ENCODE results near the gene XPR1. TPM values are rescaled to one million over a fixed set of nuclear protein-coding genes. Genes with fewer than 3 reads are reported as not detected.

The XPR1 gene
- total RNA-seq, 1 experiment from 2014 or later: 19.9 TPM

DNA sequence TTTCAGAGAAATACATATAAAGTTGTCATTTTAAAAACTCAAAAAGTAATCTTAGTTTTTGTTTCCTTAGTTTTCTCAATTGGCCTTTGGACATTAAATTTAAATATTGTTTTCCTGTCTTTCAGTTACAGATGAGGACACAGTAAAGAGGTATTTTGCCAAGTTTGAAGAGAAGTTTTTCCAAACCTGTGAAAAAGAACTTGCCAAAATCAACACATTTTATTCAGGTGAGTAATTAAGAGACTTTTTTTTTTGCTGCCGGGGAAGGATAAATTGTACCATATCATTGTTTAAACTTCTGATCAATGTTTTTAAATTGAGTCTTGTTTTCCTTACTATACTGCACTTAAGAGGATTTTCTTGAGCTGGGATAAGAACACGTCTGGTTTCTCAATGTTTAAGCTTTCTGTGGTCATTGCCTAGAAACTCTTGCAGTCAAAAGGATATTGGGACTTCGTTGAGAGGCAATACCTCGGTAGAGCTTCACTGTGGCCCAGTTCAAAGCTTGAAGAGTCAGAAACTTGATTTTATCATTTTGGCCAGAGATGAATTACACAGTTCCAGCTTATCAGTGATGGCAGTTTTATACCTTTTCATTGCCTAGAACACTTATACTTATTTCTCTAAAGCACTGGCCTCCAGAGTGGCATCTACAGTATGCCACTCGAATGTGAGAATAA is 155.9 kb downstream of the XPR1 start:
- H3K4me3 ChIP-seq (replicated peaks in 1 of 2; ENCODE audit: low read depth in 1 of 2, low read length in 2 of 2): no peak overlapping the region
- no peaks in the 10 kb centered on the region for H3K79me2 ChIP-seq (ENCODE audit: insufficient read depth, low read length)
- peaks cover 0 to 4% of the 10 kb centered on the region in 2 experiments; a peak in 1 of 4 replicates for H3K4me1 ChIP-seq (ENCODE audit: control insufficient read depth in 1 of 2, insufficient read depth in 2 of 2, low read length in 2 of 2)
- CTCF ChIA-PET: no interaction called here
- TF ChIP-seq, protein P1, sequence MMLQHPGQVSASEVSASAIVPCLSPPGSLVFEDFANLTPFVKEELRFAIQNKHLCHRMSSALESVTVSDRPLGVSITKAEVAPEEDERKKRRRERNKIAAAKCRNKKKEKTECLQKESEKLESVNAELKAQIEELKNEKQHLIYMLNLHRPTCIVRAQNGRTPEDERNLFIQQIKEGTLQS (IDR thresholded peaks at IDR 0.05): no peak
- TF ChIP-seq, protein P2, sequence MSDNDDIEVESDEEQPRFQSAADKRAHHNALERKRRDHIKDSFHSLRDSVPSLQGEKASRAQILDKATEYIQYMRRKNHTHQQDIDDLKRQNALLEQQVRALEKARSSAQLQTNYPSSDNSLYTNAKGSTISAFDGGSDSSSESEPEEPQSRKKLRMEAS (IDR thresholded peaks at IDR 0.05): no peak
- TF ChIP-seq, protein P3, sequence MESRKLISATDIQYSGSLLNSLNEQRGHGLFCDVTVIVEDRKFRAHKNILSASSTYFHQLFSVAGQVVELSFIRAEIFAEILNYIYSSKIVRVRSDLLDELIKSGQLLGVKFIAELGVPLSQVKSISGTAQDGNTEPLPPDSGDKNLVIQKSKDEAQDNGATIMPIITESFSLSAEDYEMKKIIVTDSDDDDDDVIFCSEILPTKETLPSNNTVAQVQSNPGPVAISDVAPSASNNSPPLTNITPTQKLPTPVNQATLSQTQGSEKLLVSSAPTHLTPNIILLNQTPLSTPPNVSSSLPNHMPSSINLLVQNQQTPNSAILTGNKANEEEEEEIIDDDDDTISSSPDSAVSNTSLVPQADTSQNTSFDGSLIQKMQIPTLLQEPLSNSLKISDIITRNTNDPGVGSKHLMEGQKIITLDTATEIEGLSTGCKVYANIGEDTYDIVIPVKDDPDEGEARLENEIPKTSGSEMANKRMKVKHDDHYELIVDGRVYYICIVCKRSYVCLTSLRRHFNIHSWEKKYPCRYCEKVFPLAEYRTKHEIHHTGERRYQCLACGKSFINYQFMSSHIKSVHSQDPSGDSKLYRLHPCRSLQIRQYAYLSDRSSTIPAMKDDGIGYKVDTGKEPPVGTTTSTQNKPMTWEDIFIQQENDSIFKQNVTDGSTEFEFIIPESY (IDR thresholded peaks at IDR 0.05; ENCODE audit: extremely low read depth, insufficient replicate concordance, low read length): no peak
- no peak for TF ChIP-seq CBX3 (IDR thresholded peaks at IDR 0.05; ENCODE audit: low read depth)
- TF ChIP-seq EZH2 (IDR thresholded peaks at IDR 0.05): no peak
- TF ChIP-seq EZH2phosphoT487 (IDR thresholded peaks at IDR 0.05; ENCODE audit: borderline replicate concordance): no peak
- TF ChIP-seq RAD21 (IDR thresholded peaks at IDR 0.05; ENCODE audit: low read depth): no peak
- no peak for TF ChIP-seq FOSL1 (IDR thresholded peaks at IDR 0.05; ENCODE audit: low read depth)
- no peak for TF ChIP-seq SIN3A (IDR thresholded peaks at IDR 0.05; ENCODE audit: low read depth)
- TF ChIP-seq, protein P4, sequence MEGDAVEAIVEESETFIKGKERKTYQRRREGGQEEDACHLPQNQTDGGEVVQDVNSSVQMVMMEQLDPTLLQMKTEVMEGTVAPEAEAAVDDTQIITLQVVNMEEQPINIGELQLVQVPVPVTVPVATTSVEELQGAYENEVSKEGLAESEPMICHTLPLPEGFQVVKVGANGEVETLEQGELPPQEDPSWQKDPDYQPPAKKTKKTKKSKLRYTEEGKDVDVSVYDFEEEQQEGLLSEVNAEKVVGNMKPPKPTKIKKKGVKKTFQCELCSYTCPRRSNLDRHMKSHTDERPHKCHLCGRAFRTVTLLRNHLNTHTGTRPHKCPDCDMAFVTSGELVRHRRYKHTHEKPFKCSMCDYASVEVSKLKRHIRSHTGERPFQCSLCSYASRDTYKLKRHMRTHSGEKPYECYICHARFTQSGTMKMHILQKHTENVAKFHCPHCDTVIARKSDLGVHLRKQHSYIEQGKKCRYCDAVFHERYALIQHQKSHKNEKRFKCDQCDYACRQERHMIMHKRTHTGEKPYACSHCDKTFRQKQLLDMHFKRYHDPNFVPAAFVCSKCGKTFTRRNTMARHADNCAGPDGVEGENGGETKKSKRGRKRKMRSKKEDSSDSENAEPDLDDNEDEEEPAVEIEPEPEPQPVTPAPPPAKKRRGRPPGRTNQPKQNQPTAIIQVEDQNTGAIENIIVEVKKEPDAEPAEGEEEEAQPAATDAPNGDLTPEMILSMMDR (IDR thresholded peaks at IDR 0.05 in 2 of 3, conservative IDR thresholded peaks at IDR 0.05 in 1 of 3; ENCODE audit: borderline replicate concordance in 1 of 3, insufficient read depth in 1 of 3, low read depth in 2 of 3, low read length in 2 of 3): no peak
- TF ChIP-seq ELF1 (IDR thresholded peaks at IDR 0.05; ENCODE audit: borderline replicate concordance, low read depth): no peak
- no peak for TF ChIP-seq CEBPB (IDR thresholded peaks at IDR 0.05; ENCODE audit: low read depth)
- TF ChIP-seq SRF (IDR thresholded peaks at IDR 0.05; ENCODE audit: low read depth): no peak
- RAD21 ChIA-PET (ENCODE audit: low non-redundant PET in 1 of 2, low total read pairs in 2 of 2, uncharacterized antibody in 2 of 2, unreplicated experiment in 2 of 2): no interaction called here
- no peaks in the 10 kb centered on the region for H3K36me3 ChIP-seq (ENCODE audit: control insufficient read depth in 1 of 2, insufficient read depth in 2 of 2, low read length in 2 of 2)
- no peaks in the 10 kb centered on the region for H3K9me2 ChIP-seq (ENCODE audit: insufficient read depth)
- no peaks in the 10 kb centered on the region for H3K9me3 ChIP-seq (ENCODE audit: control insufficient read depth in 1 of 2, insufficient read depth in 1 of 2, low read depth in 1 of 2, low read length in 2 of 2)
- H3K27ac ChIP-seq (ENCODE audit: low read depth, low read length): no peak overlapping the region
- POLR2A ChIA-PET: no interaction called here
- H3K27me3 ChIP-seq (ENCODE audit: insufficient read depth, low read length): no peaks in the 10 kb centered on the region
- ATAC-seq: no peak
- intact Hi-C loops (cut with micrococcal nuclease): no loop called here
- BruUV-seq (replicated peaks): no TSS peak
- DNase-seq (ENCODE audit: low read depth, low spot score): no peak
- no peak overlapping the region for H2AFZ ChIP-seq (ENCODE audit: low read depth, low read length, poor library complexity, severe bottlenecking)
- H4K20me1 ChIP-seq (ENCODE audit: insufficient read depth): 0 out of 2 replicates have a peak, but pooled peaks cover 6% of the 10 kb centered on the region
- no peak overlapping the region for H3K4me2 ChIP-seq (ENCODE audit: low read length)
- no peak overlapping the region for H3K9ac ChIP-seq (ENCODE audit: low read length)

Measured in HCT116 (cell line).